ENCODE data around the gene ADGRG6.

The ADGRG6 gene

GRCh38 chr6:142489722-142490610, 188.2 kb downstream of the ADGRG6 start:
- no peak for TF ChIP-seq SIN3A (IDR thresholded peaks at IDR 0.05; ENCODE audit: borderline replicate concordance, insufficient read depth, low read length)
- TF ChIP-seq, protein P1, sequence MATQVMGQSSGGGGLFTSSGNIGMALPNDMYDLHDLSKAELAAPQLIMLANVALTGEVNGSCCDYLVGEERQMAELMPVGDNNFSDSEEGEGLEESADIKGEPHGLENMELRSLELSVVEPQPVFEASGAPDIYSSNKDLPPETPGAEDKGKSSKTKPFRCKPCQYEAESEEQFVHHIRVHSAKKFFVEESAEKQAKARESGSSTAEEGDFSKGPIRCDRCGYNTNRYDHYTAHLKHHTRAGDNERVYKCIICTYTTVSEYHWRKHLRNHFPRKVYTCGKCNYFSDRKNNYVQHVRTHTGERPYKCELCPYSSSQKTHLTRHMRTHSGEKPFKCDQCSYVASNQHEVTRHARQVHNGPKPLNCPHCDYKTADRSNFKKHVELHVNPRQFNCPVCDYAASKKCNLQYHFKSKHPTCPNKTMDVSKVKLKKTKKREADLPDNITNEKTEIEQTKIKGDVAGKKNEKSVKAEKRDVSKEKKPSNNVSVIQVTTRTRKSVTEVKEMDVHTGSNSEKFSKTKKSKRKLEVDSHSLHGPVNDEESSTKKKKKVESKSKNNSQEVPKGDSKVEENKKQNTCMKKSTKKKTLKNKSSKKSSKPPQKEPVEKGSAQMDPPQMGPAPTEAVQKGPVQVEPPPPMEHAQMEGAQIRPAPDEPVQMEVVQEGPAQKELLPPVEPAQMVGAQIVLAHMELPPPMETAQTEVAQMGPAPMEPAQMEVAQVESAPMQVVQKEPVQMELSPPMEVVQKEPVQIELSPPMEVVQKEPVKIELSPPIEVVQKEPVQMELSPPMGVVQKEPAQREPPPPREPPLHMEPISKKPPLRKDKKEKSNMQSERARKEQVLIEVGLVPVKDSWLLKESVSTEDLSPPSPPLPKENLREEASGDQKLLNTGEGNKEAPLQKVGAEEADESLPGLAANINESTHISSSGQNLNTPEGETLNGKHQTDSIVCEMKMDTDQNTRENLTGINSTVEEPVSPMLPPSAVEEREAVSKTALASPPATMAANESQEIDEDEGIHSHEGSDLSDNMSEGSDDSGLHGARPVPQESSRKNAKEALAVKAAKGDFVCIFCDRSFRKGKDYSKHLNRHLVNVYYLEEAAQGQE (IDR thresholded peaks at IDR 0.05; ENCODE audit: insufficient read depth in 1 of 2, low read depth in 2 of 2, low read length in 2 of 2): no peak
- no peak for TF ChIP-seq FOXP2 (optimal IDR thresholded peaks at IDR 0.05; ENCODE audit: borderline replicate concordance, extremely low read depth, extremely low read length, insufficient read depth)
- no peak for TF ChIP-seq TAF1 (IDR thresholded peaks at IDR 0.05; ENCODE audit: borderline replicate concordance, insufficient read depth, low read length)
- no peak for TF ChIP-seq POLR2AphosphoS5 (IDR thresholded peaks at IDR 0.05; ENCODE audit: low read depth, low read length)
